OCI-LY7 (cell line): ENCODE measurements around the gene MTHFS. TPM values are rescaled to one million over a fixed set of nuclear protein-coding genes. Genes with fewer than 3 reads are reported as not detected.

ENCODE experiments used
- BruUV-seq: library from RNA; stranded (reverse); fragments of 400-500 nt; replicated peaks from 2 replicates; lab custom pipeline; 2021; lab: Mats Ljungman, UMichigan
- CTCF ChIA-PET: fragments of 300-600 bp; sonication (Branson Sonifier 250); formaldehyde crosslinking; loops from one replicate; lab custom pipeline; 2022; ENCODE audit warnings: antibody characterized with exemption; ENCODE audit not compliant: unreplicated experiment; lab: Charles Lee
- POLR2A ChIA-PET: fragments of 300-600 bp; sonication (Branson Sonifier 250); formaldehyde crosslinking; loops from one replicate; lab custom pipeline; 2022; ENCODE audit warnings: antibody characterized with exemption; lab: Charles Lee
- DNase-seq: peaks from one replicate; pipeline ENCODE4 v3.0.0-alpha.2; 2015; ENCODE audit warnings: low spot score
- H2AFZ ChIP-seq: fragments of 200-600 bp; sonication (generic), shearing (Covaris generic); 2 replicates; pipeline ENCODE4 v1.6.1; 2014; ENCODE audit warnings: mild to moderate bottlenecking, antibody characterized with exemption, low read length, moderate library complexity
- H3K27ac ChIP-seq: fragments of 200-600 bp; sonication (generic); 2 replicates; pipeline ENCODE4 v1.5.1; 2014; ENCODE audit warnings: mixed run types, low read depth, mild to moderate bottlenecking, moderate library complexity, low read length, inconsistent platforms; ENCODE audit not compliant: poor library complexity, severe bottlenecking
- H3K36me3 ChIP-seq: fragments of 200-600 bp; sonication (generic); 2 replicates; pipeline ENCODE4 v1.6.1; 2014; ENCODE audit warnings: mild to moderate bottlenecking, antibody characterized with exemption, low read length, moderate library complexity, mixed read lengths; ENCODE audit not compliant: insufficient read depth
- H3K4me1 ChIP-seq: fragments of 200-600 bp; sonication (generic); 2 replicates; pipeline ENCODE4 v1.5.1; 2014; ENCODE audit warnings: mild to moderate bottlenecking, low read length; ENCODE audit not compliant: insufficient read depth, poor library complexity, severe bottlenecking
- H3K4me2 ChIP-seq: fragments of 200-600 bp; sonication (generic); 2 replicates; pipeline ENCODE4 v1.6.1; 2014; ENCODE audit warnings: mild to moderate bottlenecking, low read length
- H3K4me3 ChIP-seq: fragments of 200-600 bp; sonication (generic); 2 replicates; pipeline ENCODE4 v1.5.1; 2014; ENCODE audit warnings: mild to moderate bottlenecking, low read depth, low read length; ENCODE audit not compliant: poor library complexity, severe bottlenecking
- H3K79me2 ChIP-seq: fragments of 200-600 bp; sonication (generic); 2 replicates; pipeline ENCODE4 v1.6.1; 2016; ENCODE audit warnings: low read depth, mild to moderate bottlenecking, low read length, moderate library complexity, mixed read lengths; ENCODE audit not compliant: insufficient read depth
- H3K9me2 ChIP-seq: fragments of 200-600 bp; sonication (generic); 2 replicates; pipeline ENCODE4 v1.6.1; 2016; ENCODE audit warnings: mild to moderate bottlenecking, low read length, mixed read lengths; ENCODE audit not compliant: insufficient read depth
- H3K9me3 ChIP-seq: fragments of 200-600 bp; sonication (generic); 2 replicates; pipeline ENCODE4 v1.6.1; 2014; ENCODE audit warnings: mild to moderate bottlenecking, mixed run types, low read length, mixed read lengths
- H4K20me1 ChIP-seq: fragments of 200-600 bp; sonication (generic); 2 replicates; pipeline ENCODE4 v1.6.1; 2014; ENCODE audit warnings: mild to moderate bottlenecking, antibody characterized with exemption, low read length, moderate library complexity, mixed read lengths; ENCODE audit not compliant: insufficient read depth
- CTCF ChIP-seq: fragments of 200-600 bp; sonication (generic); conservative IDR thresholded peaks from 2 replicates; pipeline ENCODE4 v1.5.1; 2014; ENCODE audit warnings: mild to moderate bottlenecking, antibody characterized with exemption, low read length, moderate library complexity, mixed read lengths
- EZH2phosphoT487 ChIP-seq: fragments of 200-600 bp; sonication (generic); IDR thresholded peaks from 2 replicates; pipeline ENCODE4 v1.6.1; 2018; ENCODE audit warnings: low read depth, borderline replicate concordance, mild to moderate bottlenecking, mixed run types, antibody characterized with exemption, low read length, moderate library complexity, mixed read lengths
- intact Hi-C: fragments of 100-400 bp; cut with micrococcal nuclease; formaldehyde crosslinking; loops from one replicate; pipeline ENCODE4 v1.10.0; 2022; ENCODE audit not compliant: unreplicated experiment
- total RNA-seq, 2 experiments: library from RNA; depleted of rRNA in 1 of 2; stranded (reverse); fragments of >200 nt in 1 of 2; shearing (Covaris generic) in 1 of 2; gene quantifications; 2 replicates each; pipeline ENCODE4 v1.2.3, GENCODE V29; 2014 to 2022

Gene MTHFS
- total RNA-seq, 2 experiments from 2014 or later: 12.4 to 32.3 TPM

GRCh38 chr15:79943820-79944219 lies 47.0 kb upstream of the MTHFS start:
- H3K27ac ChIP-seq: no peak overlapping the region
- no TSS peak for BruUV-seq
- H3K4me1 ChIP-seq: no peaks in the 10 kb centered on the region
- no peaks in the 10 kb centered on the region for H3K9me2 ChIP-seq
- no peak overlapping the region for H3K4me3 ChIP-seq
- no peak overlapping the region for H2AFZ ChIP-seq
- H3K36me3 ChIP-seq: no peaks in the 10 kb centered on the region
- H3K4me2 ChIP-seq: no peak overlapping the region
- H4K20me1 ChIP-seq: no peaks in the 10 kb centered on the region
- DNase-seq: no peak
- POLR2A ChIA-PET: no interaction called here
- CTCF ChIA-PET: no interaction called here
- intact Hi-C loops: no loop called here
- H3K9me3 ChIP-seq: no peaks in the 10 kb centered on the region
- TF ChIP-seq CTCF (no peak), EZH2phosphoT487 (no peak)
- H3K79me2 ChIP-seq: no peaks in the 10 kb centered on the region

- Histone ChIP-seq H3K79me2 (no peaks in the 10 kb centered on the region), H3K27ac (no peak overlapping the region), H3K4me1 (no peaks in the 10 kb centered on the region), H3K4me2 (no peak overlapping the region), H3K4me3 (no peak overlapping the region), H3K36me3 (no peaks in the 10 kb centered on the region), H3K9me3 (no peaks in the 10 kb centered on the region), H4K20me1 (no peaks in the 10 kb centered on the region), H2AFZ (no peak overlapping the region), H3K9me2 (no peaks in the 10 kb centered on the region)
- POLR2A ChIA-PET: interaction anchor here (0.7 kb wide), 1 partner anchor 449 kb away, joined by 3 read pairs; no protein-coding TSS in a partner anchor
- intact Hi-C loops: no loop called here
- no peak for DNase-seq
- TF ChIP-seq CTCF (no peak), EZH2phosphoT487 (no peak)
- BruUV-seq: no TSS peak
- CTCF ChIA-PET: no interaction called here
Observed at GRCh38 chr15:79942741-79943481, 46.1 kb upstream of the MTHFS start.

GRCh38 chr15:79939399-79939798 lies 42.6 kb upstream of the MTHFS start:
- CTCF ChIA-PET: no interaction called here
- no peak overlapping the region for H3K4me3 ChIP-seq
- H3K79me2 ChIP-seq: no peaks in the 10 kb centered on the region
- TF ChIP-seq EZH2phosphoT487: no peak
- no peak for TF ChIP-seq CTCF
- no peaks in the 10 kb centered on the region for H4K20me1 ChIP-seq
- H3K36me3 ChIP-seq: no peaks in the 10 kb centered on the region
- H3K9me2 ChIP-seq: no peaks in the 10 kb centered on the region
- intact Hi-C loops: no loop called here
- no peak for DNase-seq
- H3K9me3 ChIP-seq: no peaks in the 10 kb centered on the region
- no peak overlapping the region for H2AFZ ChIP-seq
- H3K4me1 ChIP-seq: no peaks in the 10 kb centered on the region
- H3K4me2 ChIP-seq: no peak overlapping the region
- BruUV-seq: no TSS peak
- H3K27ac ChIP-seq: no peak overlapping the region
- POLR2A ChIA-PET: no interaction called here
